Stimulated activated CD4-positive, alpha-beta T cell treated with anti-CD3 and anti-CD28 coated beads, Interleukin-2, amount 100 ng/mL, for 48 hours (primary cell): ENCODE data around the gene PLA2G3.

Source experiments
- DNase-seq, 2 donors: peaks; one replicate each; pipeline ENCODE4 v3.0.0-alpha.2; 2020

PLA2G3 gene

GRCh38 chr22:31144223-31144622 lies 3.9 kb upstream of the PLA2G3 start:
- DNase-seq, result no peak

DNA sequence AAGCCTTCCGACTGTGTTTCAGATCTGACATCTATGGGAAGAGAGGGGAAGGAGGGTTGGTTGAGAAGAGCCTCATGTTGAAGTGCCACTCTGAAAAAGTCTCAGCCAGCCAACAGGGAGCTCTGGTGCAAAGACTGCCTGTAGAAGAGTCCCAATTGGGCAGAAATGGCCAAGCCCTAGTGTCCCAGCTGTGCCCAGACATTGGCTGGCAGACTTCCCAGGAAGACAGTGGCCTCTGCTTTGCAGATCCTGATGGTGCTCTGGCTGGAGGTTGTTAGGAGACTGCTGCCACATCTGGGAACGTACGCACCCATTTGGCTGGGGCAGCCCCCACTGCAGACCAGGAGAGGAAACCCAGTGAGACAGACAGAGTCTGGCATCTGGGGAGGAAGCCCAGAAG lies 3.2 kb upstream of the PLA2G3 start:
- no peak for DNase-seq

GRCh38 chr22:31143038-31143437 lies 2.7 kb upstream of the PLA2G3 start:
- DNase-seq, result no peak

GRCh38 chr22:31142285-31142684 lies 2.0 kb upstream of the PLA2G3 start:
- DNase-seq, result no peak

DNA sequence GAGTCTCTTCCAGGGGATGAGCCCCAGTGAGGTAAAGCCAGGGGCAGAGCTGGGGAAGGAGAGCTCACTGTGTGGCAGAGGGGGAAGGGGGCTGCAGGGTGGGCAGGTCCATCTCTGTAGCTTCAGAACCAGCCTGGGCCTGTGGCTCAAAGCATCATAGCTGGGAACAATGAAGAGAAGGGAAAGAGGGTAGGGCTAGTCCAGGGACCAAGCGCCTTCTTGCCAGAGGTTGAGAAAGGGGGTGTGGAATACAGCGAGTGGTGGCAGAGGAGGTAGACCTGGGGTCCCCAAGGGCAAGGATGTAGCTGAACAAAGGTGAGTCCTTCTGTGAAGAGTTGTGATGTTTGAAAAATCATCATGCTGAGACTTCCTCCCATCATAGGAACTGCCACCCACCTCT lies 1.2 kb upstream of the PLA2G3 start:
- DNase-seq, result no peak

- DNase-seq, result no peak
These were observed 438 bp upstream of the PLA2G3 start for GRCh38 chr22:31140746-31141145.

DNA sequence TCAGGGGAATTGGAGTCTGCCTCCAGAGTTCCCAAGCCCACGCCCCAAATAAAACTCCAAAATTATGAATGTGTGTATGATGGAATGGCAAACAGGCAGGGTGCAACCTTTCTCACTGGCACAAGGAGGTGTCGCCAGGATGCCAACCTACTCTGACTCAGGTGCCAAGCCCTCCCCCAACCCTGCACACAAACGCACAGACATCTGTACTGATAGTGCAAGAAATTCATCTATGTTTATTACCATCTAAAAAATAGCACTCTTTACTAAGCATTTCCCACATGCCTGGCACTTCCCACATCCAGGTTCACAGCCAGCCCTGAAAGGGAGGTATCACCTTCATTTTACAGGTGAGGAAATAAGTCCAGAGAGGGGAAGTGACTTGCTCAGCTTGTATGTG lies 1.2 kb downstream of the PLA2G3 start:
- DNase-seq, result no peak

DNA sequence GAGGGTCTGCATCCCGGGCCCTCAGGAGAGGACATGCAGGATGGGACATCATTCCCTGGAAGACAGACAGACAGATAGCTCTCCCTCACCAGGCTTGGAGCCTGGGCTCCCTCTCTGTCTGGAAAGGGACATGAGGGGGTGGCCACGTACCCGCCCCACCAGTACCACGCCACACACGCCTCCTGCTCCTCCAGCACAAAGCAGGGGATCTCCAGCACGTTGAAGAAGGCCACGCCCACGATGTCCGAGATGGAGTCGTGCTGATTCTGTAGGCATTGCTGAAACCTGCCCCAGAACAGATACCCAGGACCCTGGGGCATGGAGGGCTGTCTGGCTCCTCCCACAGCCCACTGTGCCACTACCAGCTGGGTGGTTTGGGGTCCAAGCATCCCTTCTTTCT lies 2.2 kb downstream of the PLA2G3 start:
- no peak for DNase-seq

DNA sequence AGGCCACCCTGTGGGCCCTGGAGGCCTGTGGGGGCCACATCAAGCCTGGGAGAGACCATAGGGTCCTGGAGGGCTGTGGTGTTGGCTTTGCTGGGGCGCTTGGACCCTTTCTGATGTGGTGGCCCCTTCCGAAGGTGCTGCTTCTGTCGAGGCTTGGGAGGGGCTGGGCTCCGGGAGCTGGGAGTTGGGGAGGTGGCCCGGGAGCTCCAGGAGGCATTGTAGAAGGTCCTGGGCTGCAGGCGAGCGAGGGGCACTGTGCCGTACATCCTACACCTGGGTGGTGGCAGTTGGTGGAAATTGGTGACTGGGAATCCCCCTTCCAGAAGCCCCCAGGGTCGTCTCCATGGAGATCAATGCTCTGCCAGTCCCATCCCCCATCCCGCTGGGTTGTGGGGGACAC lies 2.6 kb downstream of the PLA2G3 start:
- no peak for DNase-seq

GRCh38 chr22:31136711-31137110 lies 3.6 kb downstream of the PLA2G3 start:
- DNase-seq, result no peak

DNA sequence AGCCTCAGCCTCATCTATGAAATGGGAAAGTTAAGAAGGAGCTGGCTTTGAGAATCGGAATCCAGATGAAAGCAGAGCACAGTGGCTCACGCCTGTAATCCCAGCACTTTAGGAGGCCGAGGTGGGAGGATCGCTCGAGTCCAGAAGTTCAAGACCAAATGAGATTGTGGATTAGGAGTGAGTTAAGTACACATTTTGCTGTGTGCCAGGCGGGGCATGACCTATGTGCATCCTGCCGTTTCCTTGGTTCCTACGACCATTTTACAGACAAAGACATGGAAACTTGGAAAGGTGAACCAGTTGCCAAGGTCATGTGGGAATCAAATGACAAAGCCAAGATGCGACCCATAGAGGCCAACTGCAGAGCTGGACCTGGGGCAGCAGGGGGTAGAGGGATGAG lies 4.2 kb downstream of the PLA2G3 start:
- DNase-seq, result no peak

DNA sequence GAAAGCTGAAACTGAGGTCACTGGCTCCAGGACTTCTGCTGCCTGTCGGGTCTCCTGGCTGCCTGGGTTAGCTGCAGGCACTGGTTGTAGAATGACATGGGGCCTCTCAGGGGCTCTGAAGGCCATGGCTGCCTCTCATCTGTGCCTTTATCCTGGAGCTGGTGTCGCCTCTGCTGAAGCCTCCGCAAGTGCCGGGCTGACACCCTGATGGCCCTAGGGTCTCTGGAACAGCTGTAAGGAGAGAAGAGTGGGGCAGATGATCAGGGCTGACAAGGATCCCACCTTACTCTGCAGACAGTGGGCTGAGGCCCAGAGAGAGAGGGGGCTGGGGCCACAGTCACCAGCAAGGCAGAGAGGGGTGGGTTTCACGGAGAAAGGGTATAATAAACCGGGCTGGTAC lies 4.6 kb downstream of the PLA2G3 start:
- DNase-seq, result no peak

DNA sequence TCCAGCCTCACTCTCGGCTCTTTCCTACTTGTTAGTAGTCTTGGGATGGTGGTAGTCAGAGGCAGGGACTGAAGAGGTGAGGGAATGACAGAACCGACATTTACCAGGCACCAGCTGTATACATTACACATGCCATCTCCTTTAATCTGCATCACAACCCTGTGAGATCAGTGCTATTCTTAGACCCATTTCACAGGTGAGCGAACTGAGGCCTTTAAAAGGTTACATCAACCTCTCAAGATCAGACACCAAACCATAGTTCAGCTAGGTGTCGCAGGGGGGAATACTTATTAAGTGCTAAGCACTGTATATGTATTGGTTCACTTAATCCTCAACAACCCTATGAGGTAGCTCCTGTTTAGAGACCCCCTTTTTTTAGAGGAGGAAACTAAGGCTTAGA lies 5.6 kb downstream of the PLA2G3 start:
- DNase-seq, result no peak

- DNase-seq, result no peak
These were observed 6.4 kb downstream of the PLA2G3 start for GRCh38 chr22:31133911-31134310.

- no peak for DNase-seq
These were observed 9.4 kb downstream of the PLA2G3 start for GRCh38 chr22:31130873-31131272.

DNA sequence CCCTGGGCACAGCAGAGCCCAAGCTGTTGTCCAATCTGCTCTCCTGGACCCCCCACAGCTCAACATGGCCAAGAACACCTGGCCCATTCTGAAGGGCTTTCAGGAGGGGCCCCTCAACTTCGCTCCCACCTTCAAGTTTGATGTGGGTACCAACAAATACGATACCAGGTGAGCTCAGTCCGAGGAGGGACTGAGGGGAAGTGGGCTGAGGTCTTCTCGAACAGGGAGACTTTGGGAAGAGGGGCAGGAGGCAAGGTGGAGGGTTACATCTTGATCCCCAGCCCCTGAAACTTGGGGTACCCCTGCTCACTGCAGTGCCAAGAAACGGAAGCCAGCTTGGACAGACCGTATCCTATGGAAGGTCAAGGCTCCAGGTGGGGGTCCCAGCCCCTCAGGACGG lies 12.2 kb downstream of the PLA2G3 start:
- no peak for DNase-seq

- no peak for DNase-seq
These were observed 13.0 kb downstream of the PLA2G3 start for GRCh38 chr22:31127181-31127772.

DNA sequence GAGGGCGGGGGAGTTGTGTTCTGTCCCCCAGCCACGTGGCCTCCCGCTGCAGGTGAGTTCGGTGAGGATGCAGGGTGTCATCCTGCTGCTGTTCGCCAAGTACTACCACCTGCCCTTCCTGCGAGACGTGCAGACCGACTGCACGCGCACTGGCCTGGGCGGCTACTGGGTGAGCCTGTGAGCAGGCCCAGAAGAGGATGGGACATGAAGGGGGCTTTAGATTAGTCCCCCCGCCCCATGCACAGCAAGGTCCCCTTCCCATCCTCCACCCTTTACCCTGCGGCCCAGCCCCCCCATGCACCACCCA lies 13.5 kb downstream of the PLA2G3 start:
- no peak for DNase-seq

DNA sequence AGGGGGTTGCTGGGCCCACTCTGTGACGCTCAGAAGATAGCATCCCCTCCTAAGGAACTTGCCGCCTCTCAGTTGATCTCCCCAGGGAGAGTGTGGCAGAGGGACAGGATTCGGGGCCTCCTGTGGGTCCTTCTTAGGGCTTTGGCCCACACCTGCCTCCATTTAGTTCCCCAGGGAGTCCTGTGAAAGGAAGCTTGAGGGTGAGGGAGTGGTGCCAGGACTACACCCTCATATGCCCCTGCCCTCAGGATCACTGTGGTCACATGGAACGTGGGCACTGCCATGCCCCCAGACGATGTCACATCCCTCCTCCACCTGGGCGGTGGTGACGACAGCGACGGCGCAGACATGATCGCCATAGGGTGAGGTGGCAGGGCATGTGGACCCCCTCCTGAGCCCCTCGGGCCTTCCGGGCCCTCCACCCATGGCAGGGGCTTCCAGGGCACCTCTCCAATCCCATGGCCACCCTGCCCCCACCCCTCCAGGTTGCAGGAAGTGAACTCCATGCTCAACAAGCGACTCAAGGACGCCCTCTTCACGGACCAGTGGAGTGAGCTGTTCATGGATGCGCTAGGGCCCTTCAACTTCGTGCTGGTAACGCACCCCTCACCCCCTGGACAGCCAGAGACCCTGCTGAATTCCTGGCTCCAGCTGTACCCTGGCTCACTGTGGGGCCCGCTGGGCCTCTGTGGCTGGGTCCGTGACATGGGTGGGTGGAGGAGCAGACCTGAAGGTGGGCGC lies 14.0 kb downstream of the PLA2G3 start:
- no peak for DNase-seq

GRCh38 chr22:31125521-31126117 lies 14.7 kb downstream of the PLA2G3 start:
- no peak for DNase-seq

DNA sequence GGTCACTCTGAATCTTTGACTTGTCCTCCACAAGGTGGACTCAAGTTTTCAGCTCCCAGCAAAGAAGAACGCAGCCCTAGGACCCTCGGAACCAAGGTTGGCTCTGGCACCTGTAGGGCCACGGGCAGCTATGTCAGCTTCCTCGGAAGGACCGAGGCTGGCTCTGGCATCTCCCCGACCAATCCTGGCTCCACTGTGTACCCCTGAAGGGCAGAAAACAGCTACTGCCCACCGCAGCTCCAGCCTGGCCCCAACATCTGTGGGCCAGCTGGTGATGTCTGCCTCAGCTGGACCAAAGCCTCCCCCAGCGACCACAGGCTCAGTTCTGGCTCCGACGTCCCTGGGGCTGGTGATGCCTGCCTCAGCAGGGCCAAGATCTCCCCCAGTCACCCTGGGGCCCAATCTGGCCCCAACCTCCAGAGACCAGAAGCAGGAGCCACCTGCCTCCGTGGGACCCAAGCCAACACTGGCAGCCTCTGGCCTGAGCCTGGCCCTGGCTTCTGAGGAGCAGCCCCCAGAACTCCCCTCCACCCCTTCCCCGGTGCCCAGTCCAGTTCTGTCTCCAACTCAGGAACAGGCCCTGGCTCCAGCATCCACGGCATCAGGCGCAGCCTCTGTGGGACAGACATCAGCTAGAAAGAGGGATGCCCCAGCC lies 15.4 kb downstream of the PLA2G3 start:
- DNase-seq, result no peak

DNA sequence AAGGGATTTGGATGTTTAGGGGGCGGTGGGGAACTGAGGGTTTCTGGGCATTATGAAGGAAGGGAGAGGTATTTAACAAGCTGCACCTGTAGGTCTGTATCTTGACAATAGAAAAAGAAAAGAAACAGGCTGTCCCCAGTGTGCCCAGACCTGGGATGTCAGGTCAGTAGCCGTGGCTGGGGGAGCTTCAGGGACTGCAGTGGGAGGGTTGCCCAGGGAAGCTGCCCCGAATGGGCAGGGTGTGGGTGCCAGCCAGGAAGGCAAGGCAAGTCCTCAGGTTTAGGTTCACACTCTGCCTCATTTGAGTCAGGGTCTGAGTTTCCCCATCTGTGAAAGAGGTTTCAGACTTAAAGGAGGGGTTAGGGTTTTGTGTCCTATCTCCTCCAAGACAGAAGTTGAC lies 16.0 kb downstream of the PLA2G3 start:
- no peak for DNase-seq

DNA sequence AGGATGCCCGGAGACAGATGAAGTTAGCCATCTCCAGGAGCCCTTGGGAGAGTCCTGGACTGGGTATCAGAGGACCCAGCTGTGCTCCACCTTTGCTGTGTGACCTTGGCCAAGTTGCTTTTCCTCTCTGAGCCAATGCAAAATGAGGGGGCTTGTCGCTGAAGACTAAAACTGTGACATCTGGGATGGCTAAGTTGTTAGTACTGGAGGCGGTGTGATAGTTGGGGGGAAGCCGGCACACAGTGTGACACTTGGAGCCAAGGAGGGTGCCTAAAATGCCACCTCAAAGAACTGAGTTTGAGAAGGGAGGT lies 17.1 kb downstream of the PLA2G3 start:
- no peak for DNase-seq

DNA sequence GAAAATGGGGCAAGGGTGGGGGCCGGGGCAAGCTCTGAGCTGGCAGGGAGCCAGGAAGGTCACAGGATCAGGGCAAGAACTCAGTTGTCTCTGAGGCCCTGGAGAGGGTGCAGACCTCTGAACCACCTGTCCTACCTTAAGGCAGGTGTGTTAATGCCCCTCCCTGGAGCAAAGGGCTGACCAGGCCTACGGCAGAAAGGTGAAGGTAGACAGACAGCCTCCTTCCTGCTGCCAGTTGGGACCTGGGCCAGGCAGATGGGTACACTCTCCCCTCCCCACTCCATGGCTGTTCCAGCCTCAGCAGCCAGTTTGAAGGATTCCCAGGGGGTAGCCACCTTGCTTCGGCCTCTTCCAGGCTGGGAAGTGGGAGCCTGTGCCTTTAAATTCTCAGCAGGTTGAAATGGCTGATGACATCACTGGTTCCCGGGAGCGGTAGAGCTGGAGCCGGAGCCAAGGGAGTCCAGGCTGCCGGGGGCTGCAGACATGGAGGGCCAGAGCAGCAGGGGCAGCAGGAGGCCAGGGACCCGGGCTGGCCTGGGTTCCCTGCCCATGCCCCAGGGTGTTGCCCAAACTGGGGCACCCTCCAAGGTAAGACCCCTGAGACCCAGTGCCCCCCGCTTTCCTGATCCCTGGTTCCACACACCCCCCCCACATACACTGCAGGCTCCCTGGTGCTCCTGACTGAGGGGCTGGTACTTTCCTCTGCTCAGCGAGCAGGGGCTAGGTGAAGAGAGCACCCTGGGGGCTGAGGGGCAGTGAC lies 17.6 kb downstream of the PLA2G3 start, which contains the start of gene INPP5J:
INPP5J (plus strand) TSS at position 435 of the 760 bp plus-strand sequence; CDS start at position 484, 49 bp downstream.
- DNase-seq, result no peak
